ENCODE measurements around the gene CTTNBP2.

CTTNBP2 gene

DNA sequence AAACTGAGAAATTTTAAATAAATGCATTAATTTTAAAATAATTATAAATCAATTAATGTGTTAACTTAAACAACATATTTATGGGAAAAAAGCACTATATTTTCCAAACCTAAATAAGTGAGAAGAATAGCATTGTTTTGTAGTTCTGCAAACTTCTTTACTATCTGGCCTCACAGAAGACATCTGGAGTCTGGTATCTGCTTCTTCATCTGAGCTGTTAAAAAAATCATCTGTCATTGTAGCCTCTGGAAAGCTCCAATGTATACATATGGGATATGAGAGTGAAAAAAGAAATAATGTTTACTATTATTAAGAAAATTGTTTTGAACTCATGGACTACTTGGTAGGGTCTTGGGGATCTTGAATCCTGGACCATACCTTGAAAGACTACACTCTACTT is 32.2 kb downstream of the CTTNBP2 start:
- H3K27me3 ChIP-seq (ENCODE audit: control insufficient read depth, insufficient read depth, low read length): no peaks in the 10 kb centered on the region

DNA sequence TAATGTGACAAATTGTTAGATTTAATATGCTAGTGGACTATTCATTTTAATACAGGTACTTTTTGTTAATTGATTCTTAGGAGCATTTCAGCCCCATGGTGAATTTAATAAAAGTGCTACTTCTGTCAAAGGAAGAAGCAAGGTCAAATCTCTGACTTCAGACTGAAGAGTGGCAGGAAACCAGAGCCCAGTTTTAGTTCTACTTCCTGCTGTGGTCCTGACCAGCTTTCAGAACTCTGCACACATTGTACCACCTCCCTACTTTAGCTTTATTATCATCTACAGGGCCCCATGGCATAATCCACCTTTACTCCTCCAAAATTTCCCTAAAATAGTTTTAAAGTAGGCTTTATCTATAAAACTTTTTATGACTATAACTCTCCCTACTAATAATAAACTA is 33.7 kb downstream of the CTTNBP2 start:
- Histone ChIP-seq H3K4me3 (ENCODE audit: low read length) (no peak overlapping the region), H3K27me3 (ENCODE audit: control insufficient read depth, insufficient read depth, low read length) (no peaks in the 10 kb centered on the region), H3K9me3 (replicated peaks; ENCODE audit: low read length) (no peaks in the 10 kb centered on the region), H3K36me3 (ENCODE audit: insufficient read depth, low read length) (no peaks in the 10 kb centered on the region), H3K9ac (ENCODE audit: low read depth, low read length) (no peak overlapping the region), H3K4me2 (ENCODE audit: low read length) (no peak overlapping the region), H3K4me1 (ENCODE audit: control insufficient read depth, insufficient read depth, low read length) (no peaks in the 10 kb centered on the region)

More for the DNA sequence above, 32.2 kb downstream of the CTTNBP2 start:
- Histone ChIP-seq H3K9ac (ENCODE audit: low read depth, low read length) (no peak overlapping the region), H3K4me1 (ENCODE audit: control insufficient read depth, insufficient read depth, low read length) (no peaks in the 10 kb centered on the region), H3K9me3 (replicated peaks; ENCODE audit: low read length) (no peaks in the 10 kb centered on the region), H3K4me2 (ENCODE audit: low read length) (no peak overlapping the region), H3K4me3 (ENCODE audit: low read length) (no peak overlapping the region), H3K36me3 (ENCODE audit: insufficient read depth, low read length) (no peaks in the 10 kb centered on the region)

DNA sequence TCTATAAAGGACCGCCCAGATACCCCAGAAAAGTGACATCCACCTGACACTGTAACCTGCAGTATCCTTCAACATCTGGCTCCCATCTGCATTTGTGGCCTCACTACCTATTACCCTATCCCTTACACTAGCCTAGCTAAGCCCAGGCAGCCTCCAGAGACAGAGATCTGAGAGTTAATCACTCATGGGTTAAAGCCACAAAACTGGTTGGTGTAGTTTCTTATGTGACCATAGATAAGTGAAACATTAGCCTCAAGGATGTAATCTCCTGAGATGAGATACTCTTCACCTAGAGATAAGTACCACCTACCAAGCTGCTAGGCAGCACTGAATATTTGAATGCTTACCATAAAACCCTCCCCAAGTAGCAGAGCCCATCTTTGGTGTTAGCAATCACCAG is 35.4 kb downstream of the CTTNBP2 start:
- Histone ChIP-seq H3K9ac (ENCODE audit: low read depth, low read length) (no peak overlapping the region), H3K9me3 (replicated peaks; ENCODE audit: low read length) (no peaks in the 10 kb centered on the region), H3K4me2 (ENCODE audit: low read length) (no peak overlapping the region), H3K4me1 (ENCODE audit: control insufficient read depth, insufficient read depth, low read length) (no peaks in the 10 kb centered on the region), H3K27me3 (ENCODE audit: control insufficient read depth, insufficient read depth, low read length) (no peaks in the 10 kb centered on the region), H3K4me3 (ENCODE audit: low read length) (no peak overlapping the region), H3K36me3 (ENCODE audit: insufficient read depth, low read length) (no peaks in the 10 kb centered on the region)

DNA sequence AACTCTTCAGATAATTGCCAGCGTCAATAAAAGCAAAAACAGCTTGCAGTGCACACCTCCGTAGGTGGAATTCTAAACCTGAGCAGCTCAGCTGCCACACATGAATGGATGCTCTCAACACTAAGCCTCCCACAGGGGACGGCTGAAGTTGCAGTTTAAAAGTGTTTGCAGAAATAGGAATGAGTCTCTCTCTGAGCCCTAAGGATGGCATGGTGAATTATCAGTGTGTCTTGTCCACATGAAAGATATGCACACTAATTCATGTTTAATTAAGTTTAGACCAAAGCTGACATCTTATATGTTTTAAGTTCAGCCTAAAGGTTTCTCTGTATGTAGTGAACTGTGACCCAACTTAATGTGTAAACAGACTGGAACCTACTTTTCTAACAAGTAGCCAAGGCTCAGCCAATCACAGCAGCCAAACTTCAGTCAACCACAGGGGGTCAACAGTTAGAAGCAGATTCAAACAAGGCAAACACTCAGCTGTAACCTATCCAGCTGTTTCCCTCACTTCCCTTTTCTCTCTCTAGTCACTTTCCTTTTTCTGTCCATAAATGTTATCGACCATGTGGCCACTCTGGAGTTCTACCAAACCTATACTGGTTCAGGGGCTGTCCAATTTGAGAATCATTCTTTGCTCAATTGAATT is 38.1 kb downstream of the CTTNBP2 start:
- H3K27me3 ChIP-seq (ENCODE audit: control insufficient read depth, insufficient read depth, low read length): no peaks in the 10 kb centered on the region
- H3K9ac ChIP-seq (ENCODE audit: low read depth, low read length): no peak overlapping the region
- H3K4me3 ChIP-seq (ENCODE audit: low read length): no peak overlapping the region

DNA sequence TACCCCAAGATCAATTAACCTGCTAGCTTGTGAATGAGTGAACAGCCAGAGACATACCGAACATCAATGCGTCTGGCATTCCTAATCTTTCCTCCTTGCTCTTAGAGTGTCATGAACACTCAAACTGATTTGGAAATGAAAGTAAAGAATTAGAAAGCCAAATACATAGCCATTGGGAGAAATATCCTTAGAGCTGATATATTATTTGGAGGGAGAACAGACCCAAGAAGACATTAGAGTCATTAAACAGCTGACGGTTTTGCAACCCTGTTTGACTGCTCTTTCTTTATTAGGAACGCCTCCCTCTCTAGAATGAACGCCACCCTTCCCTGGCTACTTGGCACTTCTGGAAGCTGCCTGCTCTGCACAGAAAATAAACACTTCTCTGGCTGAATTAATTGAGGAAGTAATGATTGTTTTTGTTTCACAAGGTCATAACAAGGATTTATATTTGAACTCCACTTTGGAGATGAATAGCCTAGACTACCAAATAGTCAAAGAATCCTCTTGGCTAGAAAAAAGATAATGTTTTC is 42.8 kb downstream of the CTTNBP2 start:
- Histone ChIP-seq H3K27me3 (ENCODE audit: control insufficient read depth, insufficient read depth, low read length) (no peaks in the 10 kb centered on the region), H3K4me2 (ENCODE audit: low read length) (no peak overlapping the region), H3K36me3 (ENCODE audit: insufficient read depth, low read length) (no peaks in the 10 kb centered on the region), H3K9me3 (replicated peaks; ENCODE audit: low read length) (no peaks in the 10 kb centered on the region), H3K4me1 (ENCODE audit: control insufficient read depth, insufficient read depth, low read length) (peaks cover 6% of the 10 kb centered on the region), H3K9ac (ENCODE audit: low read depth, low read length) (no peak overlapping the region), H3K4me3 (ENCODE audit: low read length) (no peak overlapping the region)

More for the DNA sequence above, 38.1 kb downstream of the CTTNBP2 start:
- Histone ChIP-seq H3K4me2 (ENCODE audit: low read length) (no peak overlapping the region), H3K36me3 (ENCODE audit: insufficient read depth, low read length) (no peaks in the 10 kb centered on the region), H3K9me3 (replicated peaks; ENCODE audit: low read length) (no peaks in the 10 kb centered on the region), H3K4me1 (ENCODE audit: control insufficient read depth, insufficient read depth, low read length) (no peaks in the 10 kb centered on the region)

DNA sequence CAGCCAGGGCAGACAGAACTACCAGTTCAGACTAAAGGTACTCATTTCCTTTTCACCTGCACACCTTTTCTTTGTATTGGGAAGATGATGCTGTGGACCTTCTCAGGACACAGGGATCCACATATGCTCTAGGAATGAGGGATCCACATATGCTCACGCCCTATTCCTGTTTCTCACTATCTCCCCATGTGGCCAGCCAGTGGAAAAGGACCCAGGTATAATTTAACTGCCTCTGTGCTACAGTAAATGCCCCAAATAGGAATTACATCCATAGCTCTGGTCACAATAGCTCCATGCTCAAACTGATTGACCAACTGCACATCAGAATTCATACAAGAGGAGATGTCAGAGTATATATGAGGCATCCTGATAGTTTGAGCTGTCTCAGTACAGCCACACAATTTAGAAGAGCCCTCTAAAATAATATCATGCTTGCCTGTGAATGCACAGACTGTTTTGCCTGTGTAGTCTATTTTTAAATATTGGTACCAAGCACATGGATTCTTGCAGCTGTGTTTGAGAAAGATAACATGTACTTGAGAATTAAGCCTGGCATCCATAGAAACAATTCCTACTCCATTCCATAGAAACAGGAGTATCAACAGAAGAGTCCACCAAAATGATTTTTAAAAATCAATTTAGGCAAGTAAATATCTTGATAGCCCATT is 43.7 kb downstream of the CTTNBP2 start:
- H3K4me2 ChIP-seq (ENCODE audit: low read length): no peak overlapping the region
- no peak overlapping the region for H3K9ac ChIP-seq (ENCODE audit: low read depth, low read length)
- H3K36me3 ChIP-seq (ENCODE audit: insufficient read depth, low read length): no peaks in the 10 kb centered on the region
- H3K27me3 ChIP-seq (ENCODE audit: control insufficient read depth, insufficient read depth, low read length): no peaks in the 10 kb centered on the region
- H3K4me1 ChIP-seq (ENCODE audit: control insufficient read depth, insufficient read depth, low read length): peaks cover 6% of the 10 kb centered on the region
- no peaks in the 10 kb centered on the region for H3K9me3 ChIP-seq (replicated peaks; ENCODE audit: low read length)
- no peak overlapping the region for H3K4me3 ChIP-seq (ENCODE audit: low read length)

DNA sequence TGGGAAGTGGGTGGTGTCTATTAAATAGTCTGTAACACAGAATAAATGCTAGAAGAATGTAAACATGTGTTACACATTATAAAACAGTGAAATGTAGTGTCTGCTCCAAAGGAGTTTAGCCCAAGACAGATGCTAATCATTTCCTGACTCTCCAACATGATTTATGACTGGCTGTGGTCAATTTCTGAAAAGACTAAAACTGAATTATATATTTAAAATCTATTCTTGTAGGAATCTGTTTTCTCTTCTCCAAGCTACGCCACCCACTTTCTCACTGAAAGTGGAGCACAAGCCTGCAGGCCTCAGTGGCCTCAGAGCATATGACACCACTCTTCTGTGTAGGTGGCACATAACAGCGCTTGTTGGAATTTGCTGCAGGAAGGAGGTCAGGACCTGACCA is 44.4 kb downstream of the CTTNBP2 start:
- peaks cover 6% of the 10 kb centered on the region for H3K4me1 ChIP-seq (ENCODE audit: control insufficient read depth, insufficient read depth, low read length)
- H3K9ac ChIP-seq (ENCODE audit: low read depth, low read length): no peak overlapping the region
- no peaks in the 10 kb centered on the region for H3K36me3 ChIP-seq (ENCODE audit: insufficient read depth, low read length)
- no peaks in the 10 kb centered on the region for H3K9me3 ChIP-seq (replicated peaks; ENCODE audit: low read length)
- H3K27me3 ChIP-seq (ENCODE audit: control insufficient read depth, insufficient read depth, low read length): no peaks in the 10 kb centered on the region
- H3K4me3 ChIP-seq (ENCODE audit: low read length): no peak overlapping the region
- H3K4me2 ChIP-seq (ENCODE audit: low read length): no peak overlapping the region

DNA sequence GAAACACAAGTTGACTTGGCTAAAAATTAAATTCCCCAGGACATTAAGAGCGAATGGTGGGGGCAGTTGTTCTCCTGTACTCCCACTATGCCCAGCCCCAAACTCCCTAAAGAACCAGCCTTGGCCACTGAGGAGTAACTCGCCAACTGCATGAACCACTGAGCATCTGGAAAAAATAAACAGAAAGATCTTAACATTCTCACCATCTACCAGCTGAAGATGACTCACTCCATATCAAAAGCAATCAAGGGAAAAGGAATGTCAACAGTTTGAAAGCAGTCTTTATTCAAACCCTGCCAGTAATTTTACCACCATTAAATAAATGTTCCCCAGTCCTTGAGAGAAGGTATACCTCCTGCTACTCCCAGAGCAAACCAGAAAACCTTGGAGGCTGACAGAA is 45.4 kb downstream of the CTTNBP2 start:
- H3K9ac ChIP-seq (ENCODE audit: low read depth, low read length): no peak overlapping the region
- H3K4me1 ChIP-seq (ENCODE audit: control insufficient read depth, insufficient read depth, low read length): peaks cover 6% of the 10 kb centered on the region
- H3K4me3 ChIP-seq (ENCODE audit: low read length): no peak overlapping the region
- no peaks in the 10 kb centered on the region for H3K27me3 ChIP-seq (ENCODE audit: control insufficient read depth, insufficient read depth, low read length)
- no peaks in the 10 kb centered on the region for H3K36me3 ChIP-seq (ENCODE audit: insufficient read depth, low read length)
- no peak overlapping the region for H3K4me2 ChIP-seq (ENCODE audit: low read length)
- no peaks in the 10 kb centered on the region for H3K9me3 ChIP-seq (replicated peaks; ENCODE audit: low read length)

DNA sequence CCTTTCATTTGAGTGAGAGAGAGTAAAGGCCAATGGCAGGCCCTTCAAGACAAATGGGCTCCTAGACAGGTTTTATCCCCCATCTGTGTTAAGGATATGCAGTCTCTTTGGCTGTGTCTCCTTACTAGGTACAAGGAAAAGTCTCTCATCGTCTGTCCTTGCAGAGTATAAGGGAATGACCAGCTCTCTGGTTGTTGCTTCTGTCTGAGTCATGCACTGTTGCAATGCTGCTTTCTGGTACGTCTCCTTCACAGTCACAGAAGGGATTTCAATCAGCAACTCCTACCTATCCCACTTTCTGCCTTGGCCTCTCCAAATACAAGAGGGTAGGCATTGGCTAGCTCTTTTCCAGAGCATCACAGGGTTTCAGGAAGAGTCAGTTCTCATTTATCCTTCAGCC is 48.1 kb downstream of the CTTNBP2 start:
- no peak overlapping the region for H3K4me3 ChIP-seq (ENCODE audit: low read length)
- no peaks in the 10 kb centered on the region for H3K9me3 ChIP-seq (replicated peaks; ENCODE audit: low read length)
- H3K27me3 ChIP-seq (ENCODE audit: control insufficient read depth, insufficient read depth, low read length): no peaks in the 10 kb centered on the region
- H3K9ac ChIP-seq (ENCODE audit: low read depth, low read length): no peak overlapping the region
- peaks cover 6% of the 10 kb centered on the region for H3K4me1 ChIP-seq (ENCODE audit: control insufficient read depth, insufficient read depth, low read length)
- H3K36me3 ChIP-seq (ENCODE audit: insufficient read depth, low read length): no peaks in the 10 kb centered on the region
- no peak overlapping the region for H3K4me2 ChIP-seq (ENCODE audit: low read length)

DNA sequence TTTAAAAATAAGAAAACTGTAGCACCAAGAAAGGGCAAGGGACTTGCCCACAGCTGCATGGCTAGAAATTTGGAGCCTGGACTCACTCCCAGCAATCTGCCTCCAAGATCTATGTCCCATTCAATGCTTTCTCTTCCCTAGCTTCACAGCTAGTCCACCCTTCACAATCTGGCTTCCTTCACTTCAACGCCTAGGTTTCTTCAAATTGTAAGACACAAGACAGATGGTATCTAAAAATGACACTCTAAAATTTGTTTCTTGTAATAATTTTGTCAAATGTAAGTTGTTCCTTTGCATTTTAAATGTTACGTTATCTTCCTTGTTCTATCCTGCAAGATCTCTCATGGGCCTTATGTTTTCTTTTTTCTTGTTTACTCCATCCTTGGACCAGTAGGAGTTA is 48.6 kb downstream of the CTTNBP2 start:
- Histone ChIP-seq H3K9me3 (replicated peaks; ENCODE audit: low read length) (no peaks in the 10 kb centered on the region), H3K4me1 (ENCODE audit: control insufficient read depth, insufficient read depth, low read length) (peaks cover 6% of the 10 kb centered on the region), H3K4me2 (ENCODE audit: low read length) (no peak overlapping the region), H3K36me3 (ENCODE audit: insufficient read depth, low read length) (no peaks in the 10 kb centered on the region), H3K4me3 (ENCODE audit: low read length) (no peak overlapping the region), H3K27me3 (ENCODE audit: control insufficient read depth, insufficient read depth, low read length) (no peaks in the 10 kb centered on the region), H3K9ac (ENCODE audit: low read depth, low read length) (no peak overlapping the region)

DNA sequence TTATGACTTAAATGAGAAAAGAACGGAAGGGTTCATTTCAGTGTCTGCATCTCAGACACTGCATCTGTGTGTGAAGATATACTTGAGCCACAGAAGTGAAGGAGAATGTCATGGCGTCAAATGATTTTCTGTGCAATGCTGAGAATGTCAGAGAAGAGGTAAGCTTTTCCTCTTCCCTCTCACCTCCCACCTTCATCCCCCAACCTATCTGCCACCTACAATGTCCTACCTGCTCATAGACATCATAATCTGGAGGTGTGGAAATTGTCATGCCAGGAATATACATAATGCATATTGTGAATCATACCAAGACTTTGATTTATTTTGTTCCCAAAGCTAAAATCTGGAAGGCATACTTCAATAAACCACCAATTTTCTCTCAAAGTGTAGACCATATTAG is 53.7 kb downstream of the CTTNBP2 start:
- Histone ChIP-seq H3K27me3 (ENCODE audit: control insufficient read depth, insufficient read depth, low read length) (no peaks in the 10 kb centered on the region), H3K36me3 (ENCODE audit: insufficient read depth, low read length) (no peaks in the 10 kb centered on the region), H3K9me3 (replicated peaks; ENCODE audit: low read length) (no peaks in the 10 kb centered on the region), H3K4me1 (ENCODE audit: control insufficient read depth, insufficient read depth, low read length) (peaks cover 6% of the 10 kb centered on the region), H3K4me3 (ENCODE audit: low read length) (no peak overlapping the region), H3K9ac (ENCODE audit: low read depth, low read length) (no peak overlapping the region), H3K4me2 (ENCODE audit: low read length) (no peak overlapping the region)

DNA sequence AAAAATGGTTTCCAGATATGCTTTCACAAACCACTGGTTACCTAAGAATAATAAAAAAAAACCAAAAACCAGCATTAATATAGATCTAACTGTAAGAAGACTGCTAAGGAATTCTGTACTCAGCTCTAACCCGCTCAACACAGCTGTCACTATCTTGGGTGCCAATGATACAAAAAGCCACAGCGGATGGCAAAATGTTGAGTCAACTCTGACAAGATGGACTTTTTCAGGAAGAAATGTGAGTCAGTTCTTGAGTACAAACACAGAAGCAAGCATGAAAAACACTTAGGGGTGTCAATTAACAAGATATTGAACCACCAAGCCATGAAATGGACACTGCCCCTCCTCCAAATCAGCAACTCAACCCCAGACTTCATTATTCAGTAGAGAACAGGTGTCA is 55.0 kb downstream of the CTTNBP2 start:
- no peak overlapping the region for H3K4me2 ChIP-seq (ENCODE audit: low read length)
- H3K9ac ChIP-seq (ENCODE audit: low read depth, low read length): no peak overlapping the region
- no peak overlapping the region for H3K4me3 ChIP-seq (ENCODE audit: low read length)
- H3K4me1 ChIP-seq (ENCODE audit: control insufficient read depth, insufficient read depth, low read length): peaks cover 6% of the 10 kb centered on the region
- no peaks in the 10 kb centered on the region for H3K9me3 ChIP-seq (replicated peaks; ENCODE audit: low read length)
- H3K27me3 ChIP-seq (ENCODE audit: control insufficient read depth, insufficient read depth, low read length): no peaks in the 10 kb centered on the region
- H3K36me3 ChIP-seq (ENCODE audit: insufficient read depth, low read length): no peaks in the 10 kb centered on the region
